Posterior cingulate gyrus (tissue), 11 donors: ENCODE data around the gene OR10H3.
"Not testable (repeated sequence)": the region's sequence is repeated elsewhere in the genome, so short reads cannot be mapped to it uniquely, and the experiment has no call there.

ENCODE experiments used
- DNase-seq, 10 donors: peaks; one replicate each; pipeline versions ENCODE4 v3.0.0 to v3.0.0-alpha.2; 2020 to 2021; ENCODE audit warnings: mixed read lengths in 3 of 10
- intact Hi-C: fragments of 100-400 bp; cut with DNase I; formaldehyde crosslinking; loops from one replicate; pipeline ENCODE4 v1.15.1; 2023

Gene OR10H3

GRCh38 chr19:15737722-15738121 lies at the start of gene OR10H3:
Gene OR10H3, plus strand, starts transcription at chr19:15737985. Its CDS starts 3,408 bp downstream, at chr19:15741393.
- no peak for DNase-seq
- intact Hi-C loops, result no loop called here

GRCh38 chr19:15696654-15697194 lies 41.1 kb upstream of the OR10H3 start:
- intact Hi-C loops, result no loop called here
- DNase-seq, result no peak

GRCh38 chr19:15701757-15702533 lies 35.8 kb upstream of the OR10H3 start:
- no peak for DNase-seq
- intact Hi-C loops, result no loop called here

GRCh38 chr19:15702534-15702930 lies 35.3 kb upstream of the OR10H3 start:
- peak in 4 of 10 donors; percentile 14 to 35 (median 21) for DNase-seq
- intact Hi-C loops, result no loop called here

GRCh38 chr19:15714638-15715037 lies 23.1 kb upstream of the OR10H3 start:
- no peak for DNase-seq
- intact Hi-C loops, result no loop called here

GRCh38 chr19:15715642-15716041 lies 22.1 kb upstream of the OR10H3 start:
- no peak for DNase-seq

GRCh38 chr19:15717809-15718208 lies 20.0 kb upstream of the OR10H3 start:
- no peak for DNase-seq
- intact Hi-C loops, result no loop called here

More at GRCh38 chr19:15715642-15716041, 22.1 kb upstream of the OR10H3 start:
- intact Hi-C loops, result no loop called here

GRCh38 chr19:15721268-15721667 lies 16.5 kb upstream of the OR10H3 start:
- intact Hi-C loops, result no loop called here
- DNase-seq, result no peak

GRCh38 chr19:15722956-15723355 lies 14.8 kb upstream of the OR10H3 start:
- no peak for DNase-seq
- intact Hi-C loops, result no loop called here

- DNase-seq, result no peak
- intact Hi-C loops, result no loop called here
These were observed 10.1 kb upstream of the OR10H3 start, which contains the start of gene OR10H2 for GRCh38 chr19:15727724-15728123. Gene OR10H2, plus strand, starts transcription at chr19:15728024. Its CDS starts 20 bp downstream, at chr19:15728044.

GRCh38 chr19:15730538-15730937 lies 7.2 kb upstream of the OR10H3 start:
- intact Hi-C loops, result no loop called here
- no peak for DNase-seq

- intact Hi-C loops, result no loop called here
- DNase-seq, result no peak
These were observed 5.4 kb upstream of the OR10H3 start for GRCh38 chr19:15732388-15732787.

- DNase-seq, result no peak
- intact Hi-C loops, result no loop called here
These were observed 3.9 kb upstream of the OR10H3 start for GRCh38 chr19:15733895-15734294.

GRCh38 chr19:15740785-15741184 lies 3.0 kb downstream of the OR10H3 start:
- intact Hi-C loops, result no loop called here

GRCh38 chr19:15748239-15748638 lies 10.5 kb downstream of the OR10H3 start:
- no peak for DNase-seq
- intact Hi-C loops, result no loop called here

More at GRCh38 chr19:15740785-15741184, 3.0 kb downstream of the OR10H3 start:
- no peak for DNase-seq

- intact Hi-C loops, result no loop called here
- no peak for DNase-seq
These were observed 20.6 kb downstream of the OR10H3 start for GRCh38 chr19:15758379-15758778.

- intact Hi-C loops, result no loop called here
- peak in 1 of 10 donors; percentile 44 for DNase-seq
These were observed 22.3 kb downstream of the OR10H3 start for GRCh38 chr19:15759962-15760565.

- no peak for DNase-seq
- intact Hi-C loops, result no loop called here
These were observed 31.8 kb downstream of the OR10H3 start for GRCh38 chr19:15769586-15769985.

- DNase-seq, intact Hi-C loops: not testable (repeated sequence)
These were observed 36.4 kb downstream of the OR10H3 start for GRCh38 chr19:15774159-15774558.

- intact Hi-C loops, result no loop called here
- no peak for DNase-seq
These were observed 37.5 kb downstream of the OR10H3 start for GRCh38 chr19:15775249-15775648.

- intact Hi-C loops, result no loop called here
- no peak for DNase-seq
These were observed 38.5 kb downstream of the OR10H3 start for GRCh38 chr19:15776264-15776663.
